ENCODE data around the gene MFSD6L.

DNA sequence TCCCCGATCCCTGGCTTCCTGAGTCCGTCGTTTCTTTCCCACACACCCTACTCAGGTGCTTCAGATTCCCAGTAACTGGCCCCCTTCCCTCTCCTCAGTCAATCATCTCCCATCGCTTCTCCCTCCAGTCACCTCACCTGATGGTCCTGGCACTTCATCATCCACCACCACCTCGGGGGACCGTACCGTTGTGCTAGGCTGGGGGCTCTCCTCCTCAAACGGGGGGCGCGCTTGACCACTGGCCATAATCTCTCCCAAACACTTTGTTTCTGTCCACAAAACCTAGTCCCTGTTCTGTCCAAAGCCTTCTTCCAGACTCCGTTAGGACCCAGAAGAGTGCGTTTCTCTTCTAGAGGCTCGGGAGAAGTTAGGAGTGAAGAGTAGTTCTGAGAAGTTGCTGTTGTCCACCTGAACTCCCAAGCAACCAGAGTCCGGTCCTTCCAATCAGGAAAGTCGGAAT lies 41.0 kb downstream of the MFSD6L start, which contains the start of gene SPDYE4:
- TF ChIP-seq, protein P1, sequence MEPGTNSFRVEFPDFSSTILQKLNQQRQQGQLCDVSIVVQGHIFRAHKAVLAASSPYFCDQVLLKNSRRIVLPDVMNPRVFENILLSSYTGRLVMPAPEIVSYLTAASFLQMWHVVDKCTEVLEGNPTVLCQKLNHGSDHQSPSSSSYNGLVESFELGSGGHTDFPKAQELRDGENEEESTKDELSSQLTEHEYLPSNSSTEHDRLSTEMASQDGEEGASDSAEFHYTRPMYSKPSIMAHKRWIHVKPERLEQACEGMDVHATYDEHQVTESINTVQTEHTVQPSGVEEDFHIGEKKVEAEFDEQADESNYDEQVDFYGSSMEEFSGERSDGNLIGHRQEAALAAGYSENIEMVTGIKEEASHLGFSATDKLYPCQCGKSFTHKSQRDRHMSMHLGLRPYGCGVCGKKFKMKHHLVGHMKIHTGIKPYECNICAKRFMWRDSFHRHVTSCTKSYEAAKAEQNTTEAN (CRISPR knock-in tag; conservative IDR thresholded peaks at IDR 0.05) = no peak
- TF ChIP-seq CHD2 (IDR thresholded peaks at IDR 0.05; ENCODE audit: low read depth, low read length) (no peak), POLR2AphosphoS5 (IDR thresholded peaks at IDR 0.05; ENCODE audit: low read depth, low read length) (no peak), SMC3 (IDR thresholded peaks at IDR 0.05; ENCODE audit: low read length) (no peak), MZF1 (CRISPR knock-in tag; IDR thresholded peaks at IDR 0.05; ENCODE audit: borderline replicate concordance) (no peak)
- TF ChIP-seq, protein P2, sequence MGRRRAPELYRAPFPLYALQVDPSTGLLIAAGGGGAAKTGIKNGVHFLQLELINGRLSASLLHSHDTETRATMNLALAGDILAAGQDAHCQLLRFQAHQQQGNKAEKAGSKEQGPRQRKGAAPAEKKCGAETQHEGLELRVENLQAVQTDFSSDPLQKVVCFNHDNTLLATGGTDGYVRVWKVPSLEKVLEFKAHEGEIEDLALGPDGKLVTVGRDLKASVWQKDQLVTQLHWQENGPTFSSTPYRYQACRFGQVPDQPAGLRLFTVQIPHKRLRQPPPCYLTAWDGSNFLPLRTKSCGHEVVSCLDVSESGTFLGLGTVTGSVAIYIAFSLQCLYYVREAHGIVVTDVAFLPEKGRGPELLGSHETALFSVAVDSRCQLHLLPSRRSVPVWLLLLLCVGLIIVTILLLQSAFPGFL (CRISPR knock-in tag; IDR thresholded peaks at IDR 0.05) = no peak
